Right lobe of liver (tissue), 6 donors: Measurements from ENCODE around the gene PSMA7. TPM values are rescaled to one million over a fixed set of nuclear protein-coding genes. Genes with fewer than 3 reads are reported as not detected.

ENCODE experiments used
- ATAC-seq, 4 donors: fragments of 200-7000 bp; cut with Tn5 transposase; one replicate each; pipeline ENCODE4 v1.9.1; 2020; ENCODE audit warnings: mild to moderate bottlenecking in 4 of 4, moderate library complexity in 4 of 4
- DNase-seq, 3 donors: peaks; one replicate each; pipeline ENCODE4 v3.0.0-alpha.2; 2020
- H3K27ac ChIP-seq, 3 donors: fragments of 200-600 bp; one replicate each; pipeline ENCODE4 v1.8.0; 2022
- H3K27me3 ChIP-seq, 2 donors: fragments of 200-600 bp; one replicate each; pipeline ENCODE4 v1.8.0; 2022
- H3K36me3 ChIP-seq, 4 donors: fragments of 200-600 bp; sonication (generic) in 1 of 4; one replicate each; pipeline versions ENCODE4 v1.5.1 to v1.8.0; 2017 to 2022; ENCODE audit warnings: control low read depth in 1 of 4
- H3K4me1 ChIP-seq, 4 donors: fragments of 200-600 bp; sonication (generic) in 1 of 4; one replicate each; pipeline versions ENCODE4 v1.5.1 to v1.8.0; 2017 to 2022; ENCODE audit warnings: control low read depth in 1 of 4
- H3K4me3 ChIP-seq, 3 donors: fragments of 200-600 bp; one replicate each; pipeline ENCODE4 v1.8.0; 2022
- H3K9me3 ChIP-seq, 4 donors: fragments of 200-600 bp; sonication (generic) in 1 of 4; one replicate each; pipeline versions ENCODE4 v1.5.1 to v1.8.0; 2017 to 2022; ENCODE audit warnings: control low read depth in 1 of 4
- CTCF ChIP-seq, 4 donors: fragments of 200-600 bp in 3 of 4; fragments of 450-650 bp in 1 of 4; IDR thresholded peaks; one replicate each; pipeline versions ENCODE4 v1.5.1 to v1.8.0; 2016 to 2022; ENCODE audit warnings: antibody characterized with exemption in 4 of 4, mild to moderate bottlenecking in 2 of 4
- POLR2A ChIP-seq: fragments of 450-650 bp; IDR thresholded peaks from one replicate; pipeline ENCODE4 v1.6.1; 2017; ENCODE audit warnings: antibody characterized with exemption, mild to moderate bottlenecking
- whole genome bisulfite sequencing: methylation state at CpG from one replicate; pipeline ENCODE4 v1.1.6; 2018; ENCODE audit warnings: low coverage, low lambda C conversion rate; ENCODE audit not compliant: insufficient coverage; ENCODE audit errors: missing lambda C conversion rate; 5-methylcytosine and 5-hydroxymethylcytosine counted together
- intact Hi-C, 2 donors: fragments of 100-400 bp; cut with DNase I; formaldehyde crosslinking; loops; one replicate each; pipeline versions ENCODE4 v1.11.2 to v1.14.1; 2022
- total RNA-seq, 6 experiments: library from RNA; depleted of rRNA in 2 of 6; stranded (reverse); fragments of >200 nt in 2 of 6; fragmentation: NEBNext Ultra II Directional in 3 of 6; extraction: Animal tissue kit (Norgen Biotek cat#: 25700) in 3 of 6; gene quantifications; one replicate each; pipeline versions ENCODE4 v1.1.0 to v1.2.4, GENCODE V29; 2016 to 2023
- donor health status: DM: no; HTN: yes; CAD: no.
- donor health status: DM: no; HTN: no; CAD: no.
- donor health status: DM: no; HTN: no; CAD: no.
- donor health status: DM: no; HTN: yes; CAD: no.
- donor health status: DM: no; HTN: yes; CAD: no.

Gene PSMA7
- total RNA-seq, 6 experiments from 2014 or later: 108 to 268 (median 116) TPM

- intact Hi-C loops: no loop called here
- no peaks in the 10 kb centered on the region for H3K4me1 ChIP-seq
- peaks cover 0 to 70% (median 21%) of the 10 kb centered on the region in 4 donors for H3K36me3 ChIP-seq
- H3K27ac ChIP-seq: no peak overlapping the region
- ATAC-seq: no peak
- no peak for DNase-seq
- 100% methylated on average over 1 of the region's 41 CpGs for WGBS
- no peaks in the 10 kb centered on the region for H3K27me3 ChIP-seq
- TF ChIP-seq POLR2A: no peak
- no peak for TF ChIP-seq CTCF (IDR thresholded peaks at IDR 0.05)
- no peaks in the 10 kb centered on the region for H3K9me3 ChIP-seq
- no peak overlapping the region for H3K4me3 ChIP-seq
These were observed 21.9 kb upstream of the PSMA7 start for GRCh38 chr20:62164879-62165761.

GRCh38 chr20:62163986-62164762 lies 21.0 kb upstream of the PSMA7 start:
- no peak for TF ChIP-seq CTCF (IDR thresholded peaks at IDR 0.05)
- no peak for TF ChIP-seq POLR2A
- intact Hi-C loops: no loop called here
- peaks cover 0 to 72% (median 21%) of the 10 kb centered on the region in 4 donors for H3K36me3 ChIP-seq
- no peaks in the 10 kb centered on the region for H3K27me3 ChIP-seq
- no peak overlapping the region for H3K4me3 ChIP-seq
- 97% methylated on average over 13 of the region's 29 CpGs for WGBS
- ATAC-seq (no peak), DNase-seq (peak in 1 of 3 donors; percentile 49)
- H3K4me1 ChIP-seq: no peaks in the 10 kb centered on the region
- no peak overlapping the region for H3K27ac ChIP-seq
- no peaks in the 10 kb centered on the region for H3K9me3 ChIP-seq

GRCh38 chr20:62163485-62163865 lies 20.3 kb upstream of the PSMA7 start:
- Histone ChIP-seq H3K27me3 (no peaks in the 10 kb centered on the region), H3K9me3 (no peaks in the 10 kb centered on the region), H3K27ac (no peak overlapping the region), H3K36me3 (peaks cover 0 to 66% (median 21%) of the 10 kb centered on the region in 4 donors), H3K4me1 (no peaks in the 10 kb centered on the region), H3K4me3 (no peak overlapping the region)
- no CpG with 5 or more reads among the region's 25 CpGs for WGBS
- no peak for ATAC-seq
- TF ChIP-seq CTCF (IDR thresholded peaks at IDR 0.05) (no peak), POLR2A (no peak)
- intact Hi-C loops: no loop called here
- no peak for DNase-seq

- H3K4me1 ChIP-seq: no peaks in the 10 kb centered on the region
- H3K27me3 ChIP-seq: no peaks in the 10 kb centered on the region
- peaks cover 0 to 61% (median 21%) of the 10 kb centered on the region in 4 donors for H3K36me3 ChIP-seq
- H3K9me3 ChIP-seq: no peaks in the 10 kb centered on the region
- 97% methylated on average over 19 of the region's 38 CpGs for WGBS
- DNase-seq: no peak
- TF ChIP-seq POLR2A (no peak), CTCF (IDR thresholded peaks at IDR 0.05) (no peak)
- no peak for ATAC-seq
- no peak overlapping the region for H3K4me3 ChIP-seq
- no peak overlapping the region for H3K27ac ChIP-seq
- intact Hi-C loops: no loop called here
These were observed 19.7 kb upstream of the PSMA7 start for GRCh38 chr20:62162765-62163484.
